ENCODE data around the gene MTA1.
A peak's percentile ranks its signal among the peaks of the same experiment; 100 is the strongest.

MTA1 gene

DNA sequence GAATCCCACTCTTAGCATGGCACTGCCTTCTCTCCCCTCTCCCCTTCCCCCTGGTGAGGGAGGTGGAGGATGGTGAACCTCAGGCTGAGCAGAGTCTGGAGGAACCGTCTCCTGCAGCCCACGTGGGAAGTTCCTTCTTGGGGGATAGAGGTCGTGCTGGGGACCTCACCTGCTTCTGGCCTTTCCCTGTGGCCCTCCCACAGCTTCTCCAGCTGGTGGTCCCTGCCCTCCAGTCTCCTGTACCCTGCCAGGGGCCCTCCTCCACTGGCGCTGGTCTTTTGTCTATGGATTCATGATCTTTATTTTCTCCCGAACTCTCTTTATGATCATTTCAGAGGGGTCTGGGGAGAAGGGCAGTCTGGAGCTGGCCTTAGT, 9.0 kb upstream of the MTA1 start:
- Histone ChIP-seq H3K9me3 (ENCODE audit: control extremely low read depth in 1 of 5, control insufficient read depth in 4 of 5, insufficient read depth in 2 of 5, low read depth in 1 of 5, low read length in 4 of 5) (no peaks in the 10 kb centered on the region), H3K27me3 (replicated peaks in 2 of 5; ENCODE audit: control insufficient read depth in 4 of 5, insufficient read depth in 5 of 5, low read length in 4 of 5) (peaks cover 0 to 31% (median 16%) of the 10 kb centered on the region in 5 experiments), H3K27ac (ENCODE audit: insufficient read depth in 1 of 2, low read depth in 1 of 2, low read length in 2 of 2, poor library complexity in 1 of 2, severe bottlenecking in 2 of 2) (no peak overlapping the region), H3K4me3 (ENCODE audit: control insufficient read depth in 1 of 7, extremely low read depth in 1 of 7, insufficient read depth in 4 of 7, low read depth in 2 of 7, low read length in 6 of 7) (peak overlapping the region in 3 of 7 experiments; percentile 19 to 68 (median 36)), H3K36me3 (ENCODE audit: control insufficient read depth in 4 of 4, insufficient read depth in 4 of 4, low read length in 3 of 4) (no peaks in the 10 kb centered on the region), H3K4me1 (ENCODE audit: control extremely low read depth in 1 of 4, control insufficient read depth in 4 of 4, insufficient read depth in 4 of 4, low read length in 3 of 4) (peaks cover 4 to 30% (median 22%) of the 10 kb centered on the region in 4 experiments)
- ChIA-PET CTCF (interaction anchor here (1.2 to 1.6 kb wide), 4 partner anchors 10 to 40 kb away, joined by 3 to 5 read pairs (median 4); no protein-coding TSS in a partner anchor), POLR2A (interaction anchor here (0.8 kb wide), 1 partner anchor 36 kb away, joined by 3 read pairs; no protein-coding TSS in a partner anchor)
- no peak for DNase-seq
- WGBS (ENCODE audit: insufficient coverage), result 46% methylated on average over 3 of the region's 5 CpGs

DNA sequence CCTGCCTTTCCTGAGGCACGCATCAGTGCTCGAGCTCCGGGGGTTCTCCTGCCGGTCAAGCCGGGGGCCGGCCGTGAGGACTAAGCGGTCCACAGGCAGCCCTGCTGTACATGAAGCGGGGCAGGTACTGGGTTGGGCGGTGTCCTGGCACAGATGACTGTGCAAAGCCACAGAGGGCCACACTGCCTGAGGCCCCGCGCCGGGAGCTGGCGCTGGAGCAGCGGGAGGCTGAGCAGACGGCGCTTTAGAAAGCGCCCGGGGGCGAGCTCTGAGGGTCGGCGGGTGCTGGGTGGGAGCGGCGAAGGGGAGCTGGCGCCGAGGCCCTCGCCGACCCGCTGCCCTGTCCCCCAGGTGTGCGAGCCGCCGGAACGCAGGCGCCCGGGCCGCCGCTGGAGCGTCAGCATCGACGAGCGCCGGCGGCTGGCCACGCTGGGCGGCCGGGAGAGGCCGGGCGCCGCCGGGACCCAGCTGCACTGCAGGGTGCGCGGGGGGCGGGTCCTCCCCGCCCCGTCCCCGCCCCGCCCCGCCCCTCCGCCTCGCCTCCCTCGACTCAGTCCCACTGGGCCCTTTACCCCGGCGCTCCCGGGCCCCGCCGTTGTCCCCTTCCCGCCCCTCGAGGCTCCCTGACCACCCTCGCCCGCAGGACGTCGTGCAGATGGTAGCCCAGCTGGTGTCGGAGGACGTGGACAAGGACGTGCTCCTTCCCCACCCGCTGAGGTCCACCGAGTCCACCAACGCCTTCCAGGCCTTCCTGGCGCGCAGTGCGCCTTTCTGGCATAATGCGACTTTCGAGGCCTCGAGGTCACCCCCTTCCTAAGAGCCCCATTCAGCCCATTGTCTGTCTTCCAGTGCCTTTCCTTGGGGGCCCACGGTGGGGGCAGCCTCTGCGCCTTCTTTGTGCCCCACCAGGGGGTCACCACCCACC, 8.3 kb upstream of the MTA1 start:
- H3K9me3 ChIP-seq (ENCODE audit: control extremely low read depth in 1 of 5, control insufficient read depth in 4 of 5, insufficient read depth in 2 of 5, low read depth in 1 of 5, low read length in 4 of 5), result no peaks in the 10 kb centered on the region
- 10% methylated on average over 79 of the region's 86 CpGs for WGBS (ENCODE audit: insufficient coverage)
- DNase-seq, result peak in 2 of 3 donors; percentile 37 to 53
- POLR2A ChIA-PET, result interaction anchor here (0.6 to 1.5 kb wide), 4 partner anchors 12 to 37 kb away, joined by 3 to 6 read pairs (median 3); no protein-coding TSS in a partner anchor
- CTCF ChIA-PET, result interaction anchor here (0.6 to 1.6 kb wide), 7 partner anchors 10 to 81 kb away, joined by 3 to 5 read pairs (median 3); no protein-coding TSS in a partner anchor
- H3K4me3 ChIP-seq (ENCODE audit: control insufficient read depth in 1 of 7, extremely low read depth in 1 of 7, insufficient read depth in 4 of 7, low read depth in 2 of 7, low read length in 6 of 7), result peak overlapping the region in 6 of 7 experiments; percentile 11 to 68 (median 38)
- H3K36me3 ChIP-seq (ENCODE audit: control insufficient read depth in 4 of 4, insufficient read depth in 4 of 4, low read length in 3 of 4), result no peaks in the 10 kb centered on the region
- H3K27ac ChIP-seq (ENCODE audit: insufficient read depth in 1 of 2, low read depth in 1 of 2, low read length in 2 of 2, poor library complexity in 1 of 2, severe bottlenecking in 2 of 2), result no peak overlapping the region
- H3K4me1 ChIP-seq (ENCODE audit: control extremely low read depth in 1 of 4, control insufficient read depth in 4 of 4, insufficient read depth in 4 of 4, low read length in 3 of 4), result peaks cover 4 to 30% (median 23%) of the 10 kb centered on the region in 4 experiments
- H3K27me3 ChIP-seq (replicated peaks in 2 of 5; ENCODE audit: control insufficient read depth in 4 of 5, insufficient read depth in 5 of 5, low read length in 4 of 5), result peaks cover 0 to 31% (median 16%) of the 10 kb centered on the region in 5 experiments

DNA sequence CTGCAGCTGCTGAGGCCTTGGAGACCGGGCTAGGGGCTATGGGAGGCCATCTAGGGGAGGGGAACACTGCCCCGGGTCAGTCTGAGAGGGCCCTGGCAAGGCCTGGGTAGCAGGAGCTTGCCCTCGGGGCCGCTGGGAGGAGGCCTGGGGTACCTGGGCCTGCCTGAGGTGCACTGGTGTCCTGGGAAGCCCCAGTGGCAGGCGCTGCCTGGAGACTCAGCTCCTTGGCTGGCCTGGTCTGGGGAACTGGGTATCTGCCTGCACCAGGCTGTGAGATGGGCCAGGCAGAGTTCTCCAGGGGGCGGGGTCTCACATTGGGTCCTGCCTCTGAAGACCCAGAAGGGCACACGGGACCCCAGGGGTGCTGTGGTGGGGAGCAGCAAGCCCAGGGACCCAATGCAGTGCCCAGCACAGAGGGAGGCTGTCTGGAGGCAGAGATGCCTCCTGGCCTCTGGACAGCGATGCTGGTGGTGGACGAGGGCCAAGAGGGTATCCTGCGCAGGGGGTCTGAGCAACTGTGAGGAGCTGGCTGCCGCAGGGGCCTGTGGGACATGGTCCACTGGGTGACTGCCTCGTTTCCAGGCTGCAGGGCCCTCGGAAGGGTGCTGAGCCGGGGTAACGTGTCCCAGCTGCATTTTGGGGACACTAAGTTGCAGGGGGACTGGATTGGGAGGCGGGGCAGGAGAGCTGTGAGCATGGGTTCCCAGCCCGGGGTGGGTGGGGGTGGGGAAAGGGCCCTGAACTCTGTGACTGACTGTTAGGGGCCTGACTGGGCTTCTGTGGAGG, 7.4 kb upstream of the MTA1 start:
- 88% methylated on average over 13 of the region's 17 CpGs for WGBS (ENCODE audit: insufficient coverage)
- H3K4me1 ChIP-seq (ENCODE audit: control extremely low read depth in 1 of 4, control insufficient read depth in 4 of 4, insufficient read depth in 4 of 4, low read length in 3 of 4), result peaks cover 4 to 27% (median 21%) of the 10 kb centered on the region in 4 experiments
- DNase-seq, result no peak
- no peaks in the 10 kb centered on the region for H3K9me3 ChIP-seq (ENCODE audit: control extremely low read depth in 1 of 5, control insufficient read depth in 4 of 5, insufficient read depth in 2 of 5, low read depth in 1 of 5, low read length in 4 of 5)
- peaks cover 0 to 31% (median 16%) of the 10 kb centered on the region in 5 experiments for H3K27me3 ChIP-seq (replicated peaks in 2 of 5; ENCODE audit: control insufficient read depth in 4 of 5, insufficient read depth in 5 of 5, low read length in 4 of 5)
- no peak overlapping the region for H3K27ac ChIP-seq (ENCODE audit: insufficient read depth in 1 of 2, low read depth in 1 of 2, low read length in 2 of 2, poor library complexity in 1 of 2, severe bottlenecking in 2 of 2)
- no peaks in the 10 kb centered on the region for H3K36me3 ChIP-seq (ENCODE audit: control insufficient read depth in 4 of 4, insufficient read depth in 4 of 4, low read length in 3 of 4)
- ChIA-PET POLR2A (interaction anchor here (0.8 to 1.5 kb wide), 2 partner anchors 9 to 14 kb away, joined by 3 read pairs; no protein-coding TSS in a partner anchor), CTCF (interaction anchor here (0.6 to 1.6 kb wide), 6 partner anchors 8 to 80 kb away, joined by 3 to 6 read pairs (median 4); no protein-coding TSS in a partner anchor)
- H3K4me3 ChIP-seq (ENCODE audit: control insufficient read depth in 1 of 7, extremely low read depth in 1 of 7, insufficient read depth in 4 of 7, low read depth in 2 of 7, low read length in 6 of 7), result peak overlapping the region in 1 of 7 experiments; percentile 64

DNA sequence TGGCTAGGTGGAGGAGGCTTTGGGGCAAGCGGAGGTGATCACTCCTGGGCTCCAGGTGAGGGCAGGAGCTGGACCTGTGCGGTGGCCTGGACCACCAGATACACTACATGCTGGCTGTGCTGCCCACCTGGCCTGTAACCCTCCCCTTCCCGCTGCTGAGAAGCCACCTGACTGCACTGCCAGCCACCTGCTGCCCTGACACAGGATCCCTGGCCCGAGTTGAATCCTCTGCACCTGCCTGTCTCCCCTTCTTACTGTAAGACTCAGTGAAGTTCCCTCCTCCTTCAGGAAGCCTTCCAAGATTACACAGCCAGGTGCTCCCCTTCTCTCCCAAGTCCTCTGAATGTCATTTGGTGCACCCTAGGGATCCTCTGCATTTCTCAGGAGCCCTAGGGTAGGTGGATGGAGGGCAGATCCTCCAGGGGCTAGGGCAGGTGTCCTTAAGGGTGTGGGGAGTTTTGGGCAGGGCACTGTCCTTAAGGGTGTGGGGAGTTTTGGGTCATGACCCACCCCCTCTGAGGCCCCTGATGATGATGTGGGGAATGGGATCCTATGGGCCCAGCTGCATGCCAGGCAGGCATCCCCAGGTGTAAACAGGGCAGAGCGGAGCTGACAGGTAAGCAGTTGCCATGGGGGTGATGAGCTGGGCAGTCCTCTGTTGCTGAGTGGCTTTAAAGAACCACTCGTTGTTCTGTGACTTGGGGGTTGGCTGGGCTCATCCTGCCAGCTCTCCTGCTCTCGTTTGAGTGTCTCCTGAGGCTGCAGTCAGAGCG, 6.7 kb upstream of the MTA1 start:
- Histone ChIP-seq H3K4me1 (ENCODE audit: control extremely low read depth in 1 of 4, control insufficient read depth in 4 of 4, insufficient read depth in 4 of 4, low read length in 3 of 4) (peaks cover 4 to 27% (median 21%) of the 10 kb centered on the region in 4 experiments), H3K4me3 (ENCODE audit: control insufficient read depth in 1 of 7, extremely low read depth in 1 of 7, insufficient read depth in 4 of 7, low read depth in 2 of 7, low read length in 6 of 7) (no peak overlapping the region), H3K27me3 (replicated peaks in 2 of 5; ENCODE audit: control insufficient read depth in 4 of 5, insufficient read depth in 5 of 5, low read length in 4 of 5) (peaks cover 0 to 31% (median 16%) of the 10 kb centered on the region in 5 experiments), H3K36me3 (ENCODE audit: control insufficient read depth in 4 of 4, insufficient read depth in 4 of 4, low read length in 3 of 4) (no peaks in the 10 kb centered on the region), H3K9me3 (ENCODE audit: control extremely low read depth in 1 of 5, control insufficient read depth in 4 of 5, insufficient read depth in 2 of 5, low read depth in 1 of 5, low read length in 4 of 5) (no peaks in the 10 kb centered on the region), H3K27ac (ENCODE audit: insufficient read depth in 1 of 2, low read depth in 1 of 2, low read length in 2 of 2, poor library complexity in 1 of 2, severe bottlenecking in 2 of 2) (no peak overlapping the region)
- WGBS (ENCODE audit: insufficient coverage), result 100% methylated on average over 7 of the region's 8 CpGs
- POLR2A ChIA-PET, result interaction anchor here (0.8 kb wide), 1 partner anchor 10 kb away, joined by 3 read pairs; no protein-coding TSS in a partner anchor
- CTCF ChIA-PET, result interaction anchor here (0.6 to 1.6 kb wide), 9 partner anchors 9 to 47 kb away, joined by 3 to 8 read pairs (median 5); no protein-coding TSS in a partner anchor
- DNase-seq, result no peak

DNA sequence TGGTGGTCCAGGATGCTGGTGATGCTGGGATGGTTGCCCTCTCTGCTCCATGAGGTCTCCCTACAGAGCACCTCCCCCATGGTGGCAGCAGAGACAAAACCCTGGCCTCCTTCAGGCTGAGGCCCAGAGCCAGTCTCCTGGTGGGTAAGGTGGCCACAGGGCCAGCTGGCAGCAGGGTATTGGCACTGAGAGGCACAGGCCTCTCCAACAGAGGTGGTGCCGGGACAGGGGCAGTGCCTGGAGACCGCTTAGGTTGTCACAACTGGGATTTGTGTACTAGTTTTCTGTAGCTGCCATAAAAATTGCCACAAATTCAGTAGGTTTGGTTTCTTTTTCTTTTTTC, 6.1 kb upstream of the MTA1 start:
- POLR2A ChIA-PET, result no interaction called here
- DNase-seq, result no peak
- Histone ChIP-seq H3K36me3 (ENCODE audit: control insufficient read depth in 4 of 4, insufficient read depth in 4 of 4, low read length in 3 of 4) (no peaks in the 10 kb centered on the region), H3K27ac (ENCODE audit: insufficient read depth in 1 of 2, low read depth in 1 of 2, low read length in 2 of 2, poor library complexity in 1 of 2, severe bottlenecking in 2 of 2) (no peak overlapping the region), H3K4me3 (ENCODE audit: control insufficient read depth in 1 of 7, extremely low read depth in 1 of 7, insufficient read depth in 4 of 7, low read depth in 2 of 7, low read length in 6 of 7) (no peak overlapping the region), H3K9me3 (ENCODE audit: control extremely low read depth in 1 of 5, control insufficient read depth in 4 of 5, insufficient read depth in 2 of 5, low read depth in 1 of 5, low read length in 4 of 5) (no peaks in the 10 kb centered on the region), H3K27me3 (replicated peaks in 2 of 5; ENCODE audit: control insufficient read depth in 4 of 5, insufficient read depth in 5 of 5, low read length in 4 of 5) (peaks cover 0 to 31% (median 16%) of the 10 kb centered on the region in 5 experiments), H3K4me1 (ENCODE audit: control extremely low read depth in 1 of 4, control insufficient read depth in 4 of 4, insufficient read depth in 4 of 4, low read length in 3 of 4) (peaks cover 4 to 30% (median 22%) of the 10 kb centered on the region in 4 experiments)
- CTCF ChIA-PET, result interaction anchor here (0.6 to 1.6 kb wide), 8 partner anchors 9 to 48 kb away, joined by 3 to 8 read pairs (median 4); no protein-coding TSS in a partner anchor
- no CpG with 5 or more reads among the region's 2 CpGs for WGBS (ENCODE audit: insufficient coverage)

Measured in common myeloid progenitor, CD34-positive (primary cell).